ENCODE data around the gene SLC6A18.

The SLC6A18 gene

DNA sequence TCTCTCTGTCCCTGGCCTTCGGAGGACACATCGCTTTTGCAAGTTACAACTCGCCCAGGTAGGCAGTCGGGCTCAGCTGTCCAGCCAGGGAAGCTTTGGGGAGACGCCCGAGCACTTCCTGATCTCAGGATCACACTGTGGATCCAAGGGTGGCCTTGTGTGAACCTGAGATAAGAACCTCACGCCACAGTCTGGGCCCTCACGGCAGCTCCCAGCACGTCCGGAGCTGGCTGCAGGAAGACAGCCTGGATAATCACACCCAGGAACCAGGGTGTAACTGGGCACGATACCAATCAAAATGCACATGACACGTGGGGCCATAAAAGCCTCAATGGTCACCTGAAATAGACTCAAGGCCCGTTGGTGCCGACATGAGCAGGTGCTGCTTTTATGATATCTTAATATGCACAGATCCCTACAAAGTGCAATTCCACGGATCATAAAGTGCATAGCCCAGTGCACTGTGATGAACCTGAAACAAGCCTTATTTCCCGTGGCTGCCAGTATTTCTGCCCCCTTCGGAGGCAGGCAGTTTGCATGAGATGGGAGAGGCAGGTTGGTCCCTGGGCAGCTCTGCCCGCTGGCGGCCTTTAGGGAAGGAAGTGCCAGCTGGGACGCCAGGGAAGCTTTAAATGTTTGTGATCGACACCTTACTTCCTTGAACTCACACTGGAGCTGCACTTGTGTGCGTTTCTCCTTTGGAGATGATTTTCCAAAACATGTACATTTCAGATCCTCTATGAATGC is 14.5 kb downstream of the SLC6A18 start:
- ChIA-PET CTCF (no interaction called here), POLR2A (no interaction called here)
- H3K27me3 ChIP-seq (replicated peaks in 2 of 5; ENCODE audit: control insufficient read depth in 4 of 5, insufficient read depth in 5 of 5, low read length in 4 of 5), result peaks cover 0 to 39% (median 11%) of the 10 kb centered on the region in 5 experiments
- 66% methylated on average over 21 of the region's 22 CpGs for WGBS (ENCODE audit: insufficient coverage)
- no peaks in the 10 kb centered on the region for H3K36me3 ChIP-seq (ENCODE audit: control insufficient read depth in 4 of 4, insufficient read depth in 4 of 4, low read length in 3 of 4)
- H3K27ac ChIP-seq (ENCODE audit: insufficient read depth in 1 of 2, low read depth in 1 of 2, low read length in 2 of 2, poor library complexity in 1 of 2, severe bottlenecking in 2 of 2), result no peak overlapping the region
- H3K4me3 ChIP-seq (ENCODE audit: control insufficient read depth in 1 of 7, extremely low read depth in 1 of 7, insufficient read depth in 4 of 7, low read depth in 2 of 7, low read length in 6 of 7), result no peak overlapping the region
- no peak for DNase-seq
- peaks cover 3 to 21% (median 7%) of the 10 kb centered on the region in 5 experiments for H3K9me3 ChIP-seq (ENCODE audit: control extremely low read depth in 1 of 5, control insufficient read depth in 4 of 5, insufficient read depth in 2 of 5, low read depth in 1 of 5, low read length in 4 of 5)
- no peaks in the 10 kb centered on the region for H3K4me1 ChIP-seq (ENCODE audit: control extremely low read depth in 1 of 4, control insufficient read depth in 4 of 4, insufficient read depth in 4 of 4, low read length in 3 of 4)

DNA sequence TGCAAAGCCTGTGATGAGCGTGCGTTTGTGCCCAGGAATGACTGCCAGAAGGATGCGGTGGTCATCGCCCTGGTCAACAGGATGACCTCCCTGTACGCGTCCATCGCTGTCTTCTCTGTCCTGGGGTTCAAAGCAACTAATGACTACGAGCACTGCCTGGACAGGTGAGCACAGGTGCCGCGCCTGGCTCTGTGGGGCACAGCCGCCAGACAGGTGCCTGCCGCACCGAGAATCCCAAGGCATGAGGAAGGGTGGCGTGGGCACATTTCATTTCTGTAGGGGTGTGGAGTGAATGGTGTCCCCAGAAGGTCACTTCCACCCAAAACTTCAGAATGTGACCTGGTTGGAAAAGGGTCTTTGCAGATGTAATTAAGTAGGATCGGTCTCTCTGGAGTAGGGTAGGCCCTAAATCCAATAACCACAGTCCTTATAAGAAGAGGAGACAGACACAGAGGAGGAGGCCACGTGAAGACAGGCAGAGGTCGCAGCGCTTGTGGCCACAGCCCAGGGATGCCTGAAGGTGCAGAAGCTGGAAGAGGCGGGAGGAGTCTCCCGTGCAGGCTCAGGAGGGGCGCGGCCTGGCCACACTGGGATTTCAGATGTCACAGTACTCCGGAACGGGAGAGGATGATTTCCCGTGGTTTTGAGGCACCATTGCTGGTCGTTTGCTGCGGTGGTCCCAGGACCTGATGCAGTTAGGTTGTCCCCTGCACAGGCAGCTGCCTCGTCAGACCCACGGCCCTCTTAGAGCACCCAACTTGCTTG is 15.5 kb downstream of the SLC6A18 start:
- Histone ChIP-seq H3K9me3 (ENCODE audit: control extremely low read depth in 1 of 5, control insufficient read depth in 4 of 5, insufficient read depth in 2 of 5, low read depth in 1 of 5, low read length in 4 of 5) (peaks cover 2 to 11% (median 3%) of the 10 kb centered on the region in 5 experiments), H3K27ac (ENCODE audit: insufficient read depth in 1 of 2, low read depth in 1 of 2, low read length in 2 of 2, poor library complexity in 1 of 2, severe bottlenecking in 2 of 2) (no peak overlapping the region), H3K4me1 (ENCODE audit: control extremely low read depth in 1 of 4, control insufficient read depth in 4 of 4, insufficient read depth in 4 of 4, low read length in 3 of 4) (no peaks in the 10 kb centered on the region), H3K27me3 (replicated peaks in 2 of 5; ENCODE audit: control insufficient read depth in 4 of 5, insufficient read depth in 5 of 5, low read length in 4 of 5) (peaks cover 0 to 45% (median 11%) of the 10 kb centered on the region in 5 experiments), H3K4me3 (ENCODE audit: control insufficient read depth in 1 of 7, extremely low read depth in 1 of 7, insufficient read depth in 4 of 7, low read depth in 2 of 7, low read length in 6 of 7) (no peak overlapping the region), H3K36me3 (ENCODE audit: control insufficient read depth in 4 of 4, insufficient read depth in 4 of 4, low read length in 3 of 4) (no peaks in the 10 kb centered on the region)
- CTCF ChIA-PET, result no interaction called here
- DNase-seq, result no peak
- WGBS (ENCODE audit: insufficient coverage), result 91% methylated on average over 28 of the region's 29 CpGs
- POLR2A ChIA-PET, result no interaction called here

DNA sequence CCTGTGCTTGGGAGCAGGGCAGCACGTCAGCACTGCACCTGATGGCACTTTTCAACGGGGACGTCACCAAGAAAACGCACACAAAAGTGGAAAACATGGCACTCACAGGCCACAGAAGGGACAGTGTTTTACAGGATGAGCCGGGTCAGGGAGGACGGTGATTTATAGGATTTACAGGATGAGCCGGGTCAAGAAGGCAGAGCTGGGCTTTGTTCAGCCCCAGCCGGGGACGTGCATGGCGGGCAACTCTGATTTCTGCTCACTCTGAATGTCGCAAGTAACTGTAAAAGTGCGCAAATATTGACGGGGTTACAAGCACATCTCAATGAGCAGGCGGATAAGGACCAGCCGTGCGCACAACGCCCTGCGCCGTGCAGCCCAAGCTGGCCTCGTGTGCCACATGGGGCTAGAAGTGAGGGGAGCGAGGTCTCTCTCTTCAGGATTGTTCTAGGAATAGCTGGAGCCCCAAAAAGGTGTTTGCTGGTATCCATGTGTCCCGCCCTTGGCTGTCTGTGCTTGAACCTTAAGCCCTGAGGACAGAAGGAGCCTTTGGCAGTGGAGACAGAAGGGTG is 16.4 kb downstream of the SLC6A18 start:
- 90% methylated on average over 21 of the region's 22 CpGs for WGBS (ENCODE audit: insufficient coverage)
- H3K27me3 ChIP-seq (replicated peaks in 2 of 5; ENCODE audit: control insufficient read depth in 4 of 5, insufficient read depth in 5 of 5, low read length in 4 of 5), result peaks cover 0 to 47% (median 12%) of the 10 kb centered on the region in 5 experiments

DNA sequence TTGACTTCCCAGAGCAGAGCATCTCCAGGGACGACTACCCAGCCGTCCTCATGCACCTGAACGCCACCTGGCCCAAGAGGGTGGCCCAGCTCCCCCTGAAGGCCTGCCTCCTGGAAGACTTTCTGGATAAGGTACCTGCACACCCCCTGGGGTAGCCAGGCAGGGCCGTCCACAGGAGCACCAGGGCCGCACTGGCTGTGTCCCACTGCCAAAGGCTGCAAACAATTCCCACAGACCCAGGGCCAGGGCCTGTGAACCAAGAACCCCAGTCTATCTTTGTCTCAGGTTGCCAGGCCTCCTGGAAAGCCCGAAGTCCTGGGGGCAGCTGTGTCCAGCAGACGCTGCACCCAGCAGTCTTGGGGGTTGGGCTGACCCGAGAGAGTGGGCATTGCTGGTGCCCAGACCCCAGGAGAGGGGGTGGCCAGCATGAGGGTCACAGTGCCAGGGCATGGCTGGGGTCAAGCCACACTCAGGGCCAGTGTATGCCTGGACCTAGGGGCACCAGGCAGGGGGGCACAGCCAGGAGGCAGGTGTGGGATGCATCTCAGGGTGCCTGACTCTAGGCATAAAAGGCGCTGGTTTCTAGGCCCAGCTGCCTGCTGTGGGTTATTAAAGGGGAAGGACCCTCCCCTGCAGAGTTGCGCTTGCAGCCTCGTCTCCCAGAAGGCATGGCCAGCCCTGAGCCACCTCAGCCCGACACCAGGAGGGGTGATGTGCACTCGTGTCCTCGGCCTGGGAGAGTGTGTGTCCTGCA is 17.7 kb downstream of the SLC6A18 start:
- no peaks in the 10 kb centered on the region for H3K36me3 ChIP-seq (ENCODE audit: control insufficient read depth in 4 of 4, insufficient read depth in 4 of 4, low read length in 3 of 4)
- H3K9me3 ChIP-seq (ENCODE audit: control extremely low read depth in 1 of 5, control insufficient read depth in 4 of 5, insufficient read depth in 2 of 5, low read depth in 1 of 5, low read length in 4 of 5), result no peaks in the 10 kb centered on the region
- no peaks in the 10 kb centered on the region for H3K4me1 ChIP-seq (ENCODE audit: control extremely low read depth in 1 of 4, control insufficient read depth in 4 of 4, insufficient read depth in 4 of 4, low read length in 3 of 4)
- H3K4me3 ChIP-seq (ENCODE audit: control insufficient read depth in 1 of 7, extremely low read depth in 1 of 7, insufficient read depth in 4 of 7, low read depth in 2 of 7, low read length in 6 of 7), result no peak overlapping the region
- CTCF ChIA-PET, result no interaction called here
- peaks cover 0 to 60% (median 15%) of the 10 kb centered on the region in 5 experiments for H3K27me3 ChIP-seq (replicated peaks in 2 of 5; ENCODE audit: control insufficient read depth in 4 of 5, insufficient read depth in 5 of 5, low read length in 4 of 5)
- WGBS (ENCODE audit: insufficient coverage), result 90% methylated on average over 11 of the region's 14 CpGs
- DNase-seq, result no peak
- no peak overlapping the region for H3K27ac ChIP-seq (ENCODE audit: insufficient read depth in 1 of 2, low read depth in 1 of 2, low read length in 2 of 2, poor library complexity in 1 of 2, severe bottlenecking in 2 of 2)
- POLR2A ChIA-PET, result no interaction called here

More for the DNA sequence above, 16.4 kb downstream of the SLC6A18 start:
- Histone ChIP-seq H3K27ac (ENCODE audit: insufficient read depth in 1 of 2, low read depth in 1 of 2, low read length in 2 of 2, poor library complexity in 1 of 2, severe bottlenecking in 2 of 2) (no peak overlapping the region), H3K36me3 (ENCODE audit: control insufficient read depth in 4 of 4, insufficient read depth in 4 of 4, low read length in 3 of 4) (no peaks in the 10 kb centered on the region), H3K4me3 (ENCODE audit: control insufficient read depth in 1 of 7, extremely low read depth in 1 of 7, insufficient read depth in 4 of 7, low read depth in 2 of 7, low read length in 6 of 7) (no peak overlapping the region), H3K4me1 (ENCODE audit: control extremely low read depth in 1 of 4, control insufficient read depth in 4 of 4, insufficient read depth in 4 of 4, low read length in 3 of 4) (no peaks in the 10 kb centered on the region), H3K9me3 (ENCODE audit: control extremely low read depth in 1 of 5, control insufficient read depth in 4 of 5, insufficient read depth in 2 of 5, low read depth in 1 of 5, low read length in 4 of 5) (peaks cover 0 to 2% (median under 1%) of the 10 kb centered on the region in 5 experiments)
- ChIA-PET CTCF (no interaction called here), POLR2A (no interaction called here)
- DNase-seq, result no peak

DNA sequence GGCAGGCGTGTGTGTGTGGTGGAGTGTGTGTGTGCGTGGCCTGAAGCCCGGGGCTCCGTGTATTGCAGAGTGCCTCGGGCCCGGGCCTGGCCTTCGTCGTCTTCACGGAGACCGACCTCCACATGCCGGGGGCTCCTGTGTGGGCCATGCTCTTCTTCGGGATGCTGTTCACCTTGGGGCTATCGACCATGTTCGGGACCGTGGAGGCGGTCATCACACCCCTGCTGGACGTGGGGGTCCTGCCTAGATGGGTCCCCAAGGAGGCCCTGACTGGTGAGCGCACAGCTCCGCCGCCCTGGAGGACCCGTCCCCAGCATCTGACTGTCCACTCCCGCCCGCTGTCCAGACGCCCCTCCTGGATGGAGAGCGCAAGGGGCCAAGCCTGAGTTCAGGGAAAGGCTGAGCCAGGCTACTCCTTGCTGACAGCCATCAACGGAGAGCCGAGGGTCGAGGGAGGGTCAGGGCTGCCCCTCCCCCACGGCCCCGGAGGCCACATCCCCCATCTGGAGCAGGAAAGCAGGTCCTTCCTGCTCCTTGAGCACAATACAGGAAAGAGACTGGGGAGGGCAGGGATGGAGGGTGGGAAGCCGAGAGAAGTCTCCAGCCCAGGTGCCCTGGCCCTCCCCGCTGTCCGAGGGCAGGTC is 18.4 kb downstream of the SLC6A18 start:
- no peaks in the 10 kb centered on the region for H3K4me1 ChIP-seq (ENCODE audit: control extremely low read depth in 1 of 4, control insufficient read depth in 4 of 4, insufficient read depth in 4 of 4, low read length in 3 of 4)
- no peak overlapping the region for H3K4me3 ChIP-seq (ENCODE audit: control insufficient read depth in 1 of 7, extremely low read depth in 1 of 7, insufficient read depth in 4 of 7, low read depth in 2 of 7, low read length in 6 of 7)
- no peaks in the 10 kb centered on the region for H3K9me3 ChIP-seq (ENCODE audit: control extremely low read depth in 1 of 5, control insufficient read depth in 4 of 5, insufficient read depth in 2 of 5, low read depth in 1 of 5, low read length in 4 of 5)
- no peaks in the 10 kb centered on the region for H3K36me3 ChIP-seq (ENCODE audit: control insufficient read depth in 4 of 4, insufficient read depth in 4 of 4, low read length in 3 of 4)
- H3K27ac ChIP-seq (ENCODE audit: insufficient read depth in 1 of 2, low read depth in 1 of 2, low read length in 2 of 2, poor library complexity in 1 of 2, severe bottlenecking in 2 of 2), result no peak overlapping the region
- 65% methylated on average over 26 of the region's 33 CpGs for WGBS (ENCODE audit: insufficient coverage)
- ChIA-PET POLR2A (no interaction called here), CTCF (no interaction called here)
- DNase-seq, result no peak
- H3K27me3 ChIP-seq (replicated peaks in 2 of 5; ENCODE audit: control insufficient read depth in 4 of 5, insufficient read depth in 5 of 5, low read length in 4 of 5), result peaks cover 0 to 66% (median 15%) of the 10 kb centered on the region in 5 experiments

DNA sequence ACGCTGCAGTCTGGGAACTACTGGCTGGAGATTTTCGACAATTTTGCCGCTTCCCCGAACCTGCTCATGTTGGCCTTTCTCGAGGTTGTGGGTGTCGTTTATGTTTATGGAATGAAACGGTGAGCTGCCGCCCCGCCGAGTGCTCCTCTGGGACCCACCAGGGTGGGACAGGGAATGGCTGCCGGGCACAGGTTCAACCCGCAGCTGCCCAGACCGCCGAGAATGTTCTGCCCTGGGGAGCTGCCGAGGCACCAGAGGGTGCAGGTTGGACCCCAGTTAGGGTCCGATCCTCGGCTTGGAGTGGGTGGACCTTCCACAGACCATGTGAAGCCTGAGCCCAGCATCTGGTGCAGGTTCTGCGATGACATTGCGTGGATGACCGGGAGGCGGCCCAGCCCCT is 19.1 kb downstream of the SLC6A18 start:
- no peak overlapping the region for H3K4me3 ChIP-seq (ENCODE audit: control insufficient read depth in 1 of 7, extremely low read depth in 1 of 7, insufficient read depth in 4 of 7, low read depth in 2 of 7, low read length in 6 of 7)
- ChIA-PET POLR2A (no interaction called here), CTCF (no interaction called here)
- no peak for DNase-seq
- H3K36me3 ChIP-seq (ENCODE audit: control insufficient read depth in 4 of 4, insufficient read depth in 4 of 4, low read length in 3 of 4), result no peaks in the 10 kb centered on the region
- no peaks in the 10 kb centered on the region for H3K9me3 ChIP-seq (ENCODE audit: control extremely low read depth in 1 of 5, control insufficient read depth in 4 of 5, insufficient read depth in 2 of 5, low read depth in 1 of 5, low read length in 4 of 5)
- peaks cover 0 to 64% (median 15%) of the 10 kb centered on the region in 5 experiments for H3K27me3 ChIP-seq (replicated peaks in 2 of 5; ENCODE audit: control insufficient read depth in 4 of 5, insufficient read depth in 5 of 5, low read length in 4 of 5)
- 75% methylated on average over 21 of the region's 21 CpGs for WGBS (ENCODE audit: insufficient coverage)
- no peaks in the 10 kb centered on the region for H3K4me1 ChIP-seq (ENCODE audit: control extremely low read depth in 1 of 4, control insufficient read depth in 4 of 4, insufficient read depth in 4 of 4, low read length in 3 of 4)
- no peak overlapping the region for H3K27ac ChIP-seq (ENCODE audit: insufficient read depth in 1 of 2, low read depth in 1 of 2, low read length in 2 of 2, poor library complexity in 1 of 2, severe bottlenecking in 2 of 2)
